ENCODE data around the gene ROBO1.
"Not testable (repeated sequence)": the region's sequence is repeated elsewhere in the genome, so short reads cannot be mapped to it uniquely, and the experiment has no call there.

The ROBO1 gene

GRCh38 chr3:79543218-79543982, 224.4 kb downstream of the ROBO1 start:
- DNase-seq: no peak

- DNase-seq: no peak
Observed at GRCh38 chr3:79534727-79535126, 233.1 kb downstream of the ROBO1 start.

- DNase-seq: no peak
Observed at GRCh38 chr3:79531566-79532295, 236.1 kb downstream of the ROBO1 start.

- no peak for DNase-seq
Observed at GRCh38 chr3:79521221-79521848, 246.5 kb downstream of the ROBO1 start.

- DNase-seq: no peak
Observed at GRCh38 chr3:79517766-79518413, 249.9 kb downstream of the ROBO1 start.

GRCh38 chr3:79516795-79517194, 251.0 kb downstream of the ROBO1 start:
- DNase-seq: no peak

- no peak for DNase-seq
Observed at GRCh38 chr3:79515072-79515471, 252.7 kb downstream of the ROBO1 start.

GRCh38 chr3:79514069-79514468, 253.7 kb downstream of the ROBO1 start:
- DNase-seq: no peak

GRCh38 chr3:79506751-79507150, 261.0 kb downstream of the ROBO1 start:
- no peak for DNase-seq

GRCh38 chr3:79502216-79502681, 265.5 kb downstream of the ROBO1 start:
- DNase-seq: not testable (repeated sequence)

- no peak for DNase-seq
Observed at GRCh38 chr3:79497447-79498111, 270.2 kb downstream of the ROBO1 start.

GRCh38 chr3:79491029-79491641, 276.7 kb downstream of the ROBO1 start:
- DNase-seq: no peak

GRCh38 chr3:79490165-79491028, 277.4 kb downstream of the ROBO1 start:
- no peak for DNase-seq

GRCh38 chr3:79488407-79488806, 279.4 kb downstream of the ROBO1 start:
- no peak for DNase-seq

- DNase-seq: no peak
Observed at GRCh38 chr3:79480746-79481145, 287.1 kb downstream of the ROBO1 start.

GRCh38 chr3:79478620-79479019, 289.2 kb downstream of the ROBO1 start:
- DNase-seq: no peak

GRCh38 chr3:79477242-79477641, 290.6 kb downstream of the ROBO1 start:
- no peak for DNase-seq

- no peak for DNase-seq
Observed at GRCh38 chr3:79473993-79474392, 293.8 kb downstream of the ROBO1 start.

- DNase-seq: no peak
Observed at GRCh38 chr3:79467721-79468120, 300.1 kb downstream of the ROBO1 start.

- no peak for DNase-seq
Observed at GRCh38 chr3:79461129-79461792, 306.5 kb downstream of the ROBO1 start.

GRCh38 chr3:79453600-79453999, 314.2 kb downstream of the ROBO1 start:
- no peak for DNase-seq
